CMK (cell line): ENCODE results near the gene CDH4.

ENCODE experiments used
- DNase-seq: peaks from one replicate; pipeline ENCODE4 v3.0.0-alpha.2; 2010; ENCODE audit warnings: low read depth

CDH4 gene

DNA sequence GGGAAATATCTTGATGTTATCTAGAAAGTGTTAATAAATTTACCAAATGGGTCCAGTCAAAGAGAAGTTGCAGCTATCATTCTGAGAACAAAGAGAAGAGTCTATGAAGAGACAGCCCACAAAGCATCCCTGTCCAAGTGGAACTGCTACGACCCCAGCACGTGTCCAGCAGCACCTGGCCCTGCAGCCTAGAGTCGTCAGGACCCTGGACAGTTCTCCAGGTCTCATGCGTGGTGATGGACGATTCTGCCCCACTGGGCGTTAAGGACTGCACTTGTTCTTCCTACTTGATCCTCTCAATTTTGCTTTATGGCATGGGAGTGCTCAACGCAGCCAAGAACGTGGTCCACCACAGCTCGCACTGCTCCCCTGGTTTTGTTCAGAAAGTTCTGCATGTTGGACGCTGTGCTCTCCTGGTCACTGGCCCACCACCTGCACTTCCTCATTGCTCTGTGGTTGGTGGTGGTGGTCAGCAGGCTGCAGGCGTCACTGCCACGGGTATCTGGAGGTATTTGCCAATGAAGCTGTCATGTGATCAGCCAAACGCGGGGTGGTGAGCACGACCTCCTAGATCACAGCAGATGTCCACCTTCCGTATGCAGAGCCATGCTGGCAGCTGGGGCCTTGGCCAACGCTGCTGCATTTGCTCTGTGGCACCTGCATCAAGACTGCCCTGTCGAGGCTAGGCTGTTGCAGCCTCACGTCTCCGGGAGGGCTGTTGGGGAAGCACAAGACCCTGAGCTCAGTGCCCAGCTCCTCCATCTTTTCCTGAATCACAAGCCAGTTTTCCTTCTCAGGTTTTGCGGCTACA lies 356.4 kb downstream of the CDH4 start:
- DNase-seq = no peak

DNA sequence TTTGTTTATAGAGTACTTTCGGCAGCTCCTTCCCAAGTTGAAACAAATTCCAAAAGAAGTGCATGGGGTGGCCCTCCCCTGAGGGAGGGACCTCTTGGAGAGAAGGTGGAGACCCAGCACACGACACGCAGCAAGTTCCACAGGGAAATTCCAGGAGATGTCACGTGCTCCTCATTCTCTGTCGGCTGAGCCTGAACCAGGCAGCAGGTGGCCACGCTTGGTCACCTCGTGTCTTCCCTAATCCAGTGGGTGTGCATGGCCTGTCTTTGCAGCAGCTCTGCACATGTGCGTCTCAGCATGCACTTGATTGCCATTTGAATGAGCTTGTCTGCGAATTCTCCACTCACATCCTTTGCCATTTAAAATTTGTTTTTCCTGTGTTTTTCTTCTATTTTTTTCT lies 357.4 kb downstream of the CDH4 start:
- DNase-seq = no peak

DNA sequence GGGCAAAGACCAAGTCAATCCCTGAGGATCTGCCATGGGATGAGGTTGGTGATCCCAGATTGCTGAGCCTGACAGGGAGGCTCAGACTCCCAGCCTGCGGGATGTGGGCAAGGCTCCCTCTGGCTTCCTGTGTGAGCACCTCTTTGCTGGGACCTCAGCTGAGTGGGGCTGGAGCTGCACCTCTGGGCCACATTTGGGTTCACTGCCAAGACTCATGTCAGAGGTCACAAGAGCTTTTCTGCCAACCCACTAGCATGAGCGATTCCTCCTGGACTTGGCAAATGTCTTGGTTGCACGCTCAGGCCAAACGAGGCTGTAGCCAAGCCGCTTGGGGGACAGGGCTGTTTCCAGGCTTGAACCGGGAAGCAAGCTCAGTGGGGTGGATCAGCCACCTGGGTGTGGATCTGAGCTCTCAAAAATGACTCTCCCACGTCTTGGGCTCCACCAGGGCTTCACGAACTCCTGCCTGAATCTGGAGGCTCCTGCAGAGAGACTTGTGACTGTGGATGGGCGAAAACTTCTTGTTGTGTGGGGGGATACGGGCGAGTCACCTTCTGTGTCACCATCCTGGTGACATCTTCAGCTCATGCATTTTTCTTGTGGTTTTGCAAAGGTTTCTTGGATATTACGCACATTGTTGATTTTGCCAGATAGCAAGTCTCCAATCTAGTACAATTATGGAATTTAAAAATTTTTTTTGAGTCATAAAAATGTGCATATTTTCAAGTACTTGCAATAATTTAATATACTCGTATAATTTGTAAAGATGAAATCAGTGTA lies 359.5 kb downstream of the CDH4 start:
- DNase-seq = no peak

DNA sequence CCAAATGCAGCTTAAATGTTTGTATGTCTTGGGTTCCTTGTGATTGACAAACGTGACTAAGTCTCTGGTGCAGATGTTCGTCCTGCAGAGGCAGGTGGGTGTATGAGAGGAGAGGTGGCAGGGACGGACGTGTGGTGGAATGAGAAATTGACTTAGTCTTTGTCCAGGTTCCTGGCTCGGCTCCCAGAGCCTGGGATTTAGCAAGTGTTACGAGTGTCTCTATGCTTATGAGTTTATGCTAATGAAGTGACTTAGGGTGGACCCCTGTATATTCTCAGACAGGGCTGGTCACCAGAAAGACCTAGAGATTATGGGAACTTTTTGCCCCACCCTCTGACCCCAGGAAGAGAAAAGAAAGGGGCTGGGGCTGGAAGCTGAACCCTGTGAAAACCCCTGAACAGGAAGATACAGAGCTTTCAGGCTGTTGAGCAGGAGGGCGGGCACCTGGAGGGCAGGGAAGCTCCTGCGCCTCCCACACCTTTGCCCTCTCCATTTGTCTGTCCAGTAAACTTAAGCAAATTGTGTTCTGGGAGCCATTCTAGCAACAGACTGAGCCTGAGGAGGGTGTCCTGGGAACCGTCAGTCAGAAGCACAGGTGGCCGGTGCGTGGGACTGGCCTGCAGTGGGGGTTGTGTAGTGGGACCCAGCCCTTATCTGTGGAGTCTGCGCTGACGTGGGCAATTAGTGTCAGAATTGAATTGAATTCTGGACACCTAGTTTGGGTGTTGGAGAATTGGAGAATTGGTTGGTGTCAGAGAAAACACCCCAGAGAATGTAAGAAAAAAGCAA lies 362.1 kb downstream of the CDH4 start:
- DNase-seq = no peak

DNA sequence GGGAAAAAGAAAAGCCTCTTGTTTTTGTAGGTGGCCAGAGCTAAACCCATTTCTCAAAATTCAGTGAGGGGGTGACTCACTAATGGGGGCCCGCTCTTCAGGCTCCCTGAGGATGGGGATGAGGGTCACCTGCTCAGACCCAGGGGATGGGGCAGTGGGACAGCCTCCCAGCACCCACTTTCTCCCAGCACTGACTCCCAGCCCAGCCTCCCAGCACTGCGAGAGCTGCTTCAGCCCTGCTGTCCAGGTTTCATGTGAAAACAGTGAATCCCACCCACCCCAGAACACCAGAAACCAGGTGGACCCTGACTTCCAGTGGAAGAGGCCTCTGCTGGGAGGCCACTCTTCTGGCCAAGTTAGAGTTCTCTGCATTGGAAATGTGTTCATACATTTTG lies 362.6 kb downstream of the CDH4 start:
- DNase-seq = no peak

DNA sequence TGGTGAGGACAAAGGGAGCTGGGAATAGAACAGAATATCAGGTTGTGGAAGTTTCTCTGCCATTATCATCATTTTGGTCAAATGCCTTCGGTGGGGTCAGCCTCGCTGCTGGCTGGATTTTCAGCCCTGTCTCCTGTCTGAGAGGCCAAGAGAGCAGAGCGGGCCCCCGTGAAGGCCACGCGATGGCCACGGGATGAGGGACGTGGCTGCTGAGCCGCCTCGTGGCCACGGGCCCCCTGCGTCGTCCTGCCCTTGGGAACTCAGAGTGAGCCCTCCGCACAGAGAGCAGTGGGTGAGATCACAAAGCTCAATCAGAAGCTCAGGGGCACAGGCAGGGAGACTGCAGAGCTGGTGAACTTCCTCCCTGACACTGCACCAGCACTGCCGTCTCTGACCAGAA lies 363.7 kb downstream of the CDH4 start:
- DNase-seq = no peak

DNA sequence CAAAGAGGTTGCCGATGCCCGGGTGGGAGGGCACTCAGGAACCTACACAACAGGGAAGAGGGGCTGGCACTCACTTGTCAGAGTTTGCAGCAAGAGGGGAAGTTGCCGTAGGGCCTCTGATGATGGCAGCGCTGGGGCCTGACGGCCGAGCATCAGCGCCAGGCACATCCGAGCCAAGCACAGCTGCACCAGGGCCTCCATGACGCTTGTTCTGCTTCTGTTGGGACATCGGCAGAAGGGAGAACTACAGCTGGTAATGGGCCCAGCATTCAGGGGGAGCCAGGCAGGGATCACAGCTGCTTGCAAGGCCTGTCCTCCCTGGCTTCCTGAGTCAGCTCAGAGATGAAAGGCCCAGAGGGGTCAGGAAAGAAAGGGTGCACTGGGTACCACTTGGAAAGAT lies 367.7 kb downstream of the CDH4 start:
- no peak for DNase-seq

DNA sequence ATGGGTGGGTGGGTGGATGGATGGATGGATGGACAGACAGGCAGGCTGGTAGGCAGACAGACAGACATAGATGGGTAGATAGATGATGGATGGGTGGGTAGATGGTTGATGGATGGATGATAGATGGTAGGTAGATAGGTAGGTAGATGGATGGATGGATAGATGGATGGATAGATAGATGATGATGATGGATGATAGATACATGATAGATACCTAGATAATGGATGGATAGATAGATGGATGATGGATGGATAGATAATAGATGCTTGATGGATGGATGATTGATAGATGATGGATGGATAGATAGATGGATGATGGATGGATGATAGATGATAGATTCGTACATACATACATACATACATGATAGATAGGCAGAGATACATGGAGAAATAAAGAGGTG lies 368.1 kb downstream of the CDH4 start:
- DNase-seq = no peak

DNA sequence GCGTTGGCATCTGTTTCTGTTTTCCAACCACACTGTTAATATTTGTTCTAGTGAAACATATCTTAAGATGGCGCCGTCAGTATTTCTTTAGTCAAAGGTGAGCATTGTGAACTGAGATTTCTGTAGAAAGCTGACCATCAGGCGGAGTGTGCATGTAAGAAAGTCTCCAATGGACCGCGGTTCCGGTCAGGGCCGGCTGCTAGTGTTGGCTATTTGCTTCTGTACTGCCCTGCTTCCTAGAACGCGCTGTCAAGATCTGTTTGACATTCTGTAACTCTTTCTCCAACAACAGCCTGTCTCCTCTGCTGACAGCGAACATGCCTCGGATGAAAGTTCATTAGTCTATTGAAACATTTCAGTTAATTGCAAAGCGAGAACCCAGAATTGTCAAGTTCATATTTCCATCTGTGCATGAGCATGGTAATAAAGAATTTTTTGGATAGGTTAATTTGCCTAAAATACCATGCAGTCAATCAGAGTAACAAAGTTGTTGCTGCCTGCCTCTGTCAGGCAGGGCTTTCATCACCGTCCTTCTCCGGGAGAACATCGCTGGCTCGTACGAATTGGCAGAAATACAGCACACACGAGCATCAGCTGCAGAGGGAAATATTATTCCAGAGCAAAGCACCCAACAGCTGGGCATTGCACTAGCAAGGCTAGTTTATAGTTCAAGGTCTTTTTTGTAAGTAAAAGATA lies 369.1 kb downstream of the CDH4 start:
- DNase-seq = no peak

DNA sequence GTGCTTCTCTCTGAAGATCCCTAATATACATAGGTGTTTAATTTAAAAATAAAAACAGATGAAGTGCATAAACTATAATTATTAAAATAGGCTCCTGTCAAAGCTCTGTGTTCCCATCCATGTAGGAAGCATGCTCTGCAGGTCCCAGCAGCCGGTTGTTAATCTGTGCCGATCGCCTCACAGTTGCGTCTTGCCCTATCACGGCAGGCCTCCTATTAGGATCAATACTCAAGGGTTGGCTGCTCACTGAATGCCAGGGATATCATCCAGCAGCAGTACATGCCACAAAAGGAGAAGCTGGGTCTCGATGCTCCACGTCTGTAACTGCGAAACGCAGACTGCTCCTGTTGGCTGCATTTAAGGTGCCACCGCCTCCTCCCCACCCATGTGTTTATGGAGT lies 369.8 kb downstream of the CDH4 start:
- no peak for DNase-seq

DNA sequence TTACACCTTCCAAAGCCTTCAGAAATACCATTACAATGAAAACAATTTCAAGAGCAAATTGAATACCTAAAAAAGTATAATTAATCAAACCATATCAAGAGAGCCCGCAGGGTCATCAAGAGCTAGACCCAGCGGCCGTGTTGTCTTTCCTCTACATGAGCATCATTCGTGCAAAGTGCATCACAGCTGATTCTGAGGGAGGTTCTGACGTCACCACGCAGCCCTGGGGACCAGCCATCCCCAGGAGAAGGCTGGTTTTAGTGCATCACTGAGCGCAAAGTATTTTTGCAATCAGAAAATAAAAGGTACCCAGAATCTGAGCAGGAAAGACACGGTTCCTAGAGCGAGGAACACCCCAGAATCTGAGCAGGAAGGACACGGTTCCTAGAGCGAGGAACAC lies 371.4 kb downstream of the CDH4 start:
- DNase-seq = no peak

DNA sequence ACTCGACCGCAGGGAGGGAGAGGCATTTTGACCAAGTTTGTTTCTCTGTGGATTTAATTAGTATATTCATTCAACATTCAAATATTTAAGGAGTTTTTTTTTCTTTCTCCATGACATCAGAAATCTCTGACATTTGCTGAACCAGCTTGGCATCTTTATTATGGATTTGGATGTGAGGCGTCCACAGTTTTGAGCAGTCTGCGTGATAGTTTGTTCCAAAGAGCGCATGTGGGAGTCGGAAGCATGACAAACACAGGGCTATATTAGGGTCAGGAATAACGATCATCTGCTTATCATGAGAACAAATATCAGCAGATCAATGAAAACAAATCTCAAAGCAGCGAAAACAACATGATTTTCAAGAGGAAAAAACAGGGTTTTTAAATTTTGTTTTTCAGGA lies 373.2 kb downstream of the CDH4 start:
- DNase-seq = no peak

DNA sequence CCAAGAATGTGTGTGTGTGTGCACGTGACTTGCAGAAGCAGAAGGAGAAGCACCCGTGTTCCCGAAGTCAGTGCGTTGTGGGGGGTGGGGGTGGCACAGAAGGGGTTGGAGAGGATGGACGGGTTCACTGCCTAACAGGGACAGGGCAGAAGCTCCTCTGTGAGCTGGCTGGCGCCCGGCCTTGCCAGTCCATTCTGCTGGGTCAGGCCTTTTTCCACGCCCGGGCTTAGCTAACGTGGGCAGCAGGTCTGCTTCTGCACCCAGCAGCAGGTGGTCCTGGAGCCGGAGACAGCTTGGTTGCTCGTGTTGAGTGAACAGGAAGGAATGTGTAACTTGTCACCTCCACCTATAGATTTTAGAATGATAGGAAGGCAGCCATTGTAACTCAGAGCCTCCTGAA lies 374.4 kb downstream of the CDH4 start:
- no peak for DNase-seq

DNA sequence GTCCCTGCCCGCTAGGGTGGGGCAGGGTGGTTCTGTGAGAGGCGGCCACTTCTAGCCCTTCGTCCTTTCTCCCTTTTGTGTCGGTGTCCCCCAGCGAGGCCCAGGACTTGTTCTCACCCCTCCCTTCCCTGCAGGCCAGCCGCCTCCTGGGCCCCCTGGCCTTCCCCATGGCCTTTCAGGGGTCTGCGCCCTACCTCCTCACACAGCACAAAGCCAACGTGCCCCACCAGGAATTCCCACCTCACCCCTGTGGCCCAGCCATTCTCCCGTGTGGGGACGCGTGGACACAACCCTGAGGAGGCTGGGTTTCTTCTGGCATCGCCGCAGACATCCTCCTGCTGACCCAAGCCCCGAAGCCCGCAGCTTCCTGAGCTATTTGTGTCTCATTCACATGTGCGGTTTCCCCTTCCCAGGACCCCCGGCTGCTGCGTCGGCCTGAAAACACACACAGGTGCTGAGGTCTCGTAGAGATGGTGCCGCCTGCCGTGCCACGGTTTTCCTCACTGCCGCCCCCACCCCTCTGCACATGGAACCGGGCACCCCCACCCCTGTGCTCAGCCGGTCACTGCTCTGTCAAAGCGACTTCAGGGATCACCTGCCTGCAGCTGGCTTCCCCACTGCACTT lies 375.8 kb downstream of the CDH4 start:
- no peak for DNase-seq

DNA sequence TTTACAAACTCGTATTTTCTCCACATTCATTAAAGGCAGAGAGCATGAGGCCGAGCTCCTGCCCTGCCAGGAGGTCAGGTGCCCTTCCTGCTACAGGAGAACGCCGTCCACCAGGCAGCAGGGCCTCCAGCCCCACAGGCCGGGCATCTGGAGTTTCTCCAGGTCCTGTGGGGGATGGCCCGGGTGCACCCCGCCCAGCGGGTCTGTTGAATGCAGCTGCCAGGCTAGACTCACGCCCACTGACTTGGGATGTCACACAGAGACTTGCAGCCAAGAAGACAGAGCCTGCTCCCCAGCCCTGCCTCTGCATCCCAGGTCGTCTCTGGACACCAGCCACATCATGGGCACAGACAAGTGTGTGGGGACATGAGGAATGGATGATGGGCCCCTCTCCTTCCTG lies 376.4 kb downstream of the CDH4 start:
- no peak for DNase-seq

DNA sequence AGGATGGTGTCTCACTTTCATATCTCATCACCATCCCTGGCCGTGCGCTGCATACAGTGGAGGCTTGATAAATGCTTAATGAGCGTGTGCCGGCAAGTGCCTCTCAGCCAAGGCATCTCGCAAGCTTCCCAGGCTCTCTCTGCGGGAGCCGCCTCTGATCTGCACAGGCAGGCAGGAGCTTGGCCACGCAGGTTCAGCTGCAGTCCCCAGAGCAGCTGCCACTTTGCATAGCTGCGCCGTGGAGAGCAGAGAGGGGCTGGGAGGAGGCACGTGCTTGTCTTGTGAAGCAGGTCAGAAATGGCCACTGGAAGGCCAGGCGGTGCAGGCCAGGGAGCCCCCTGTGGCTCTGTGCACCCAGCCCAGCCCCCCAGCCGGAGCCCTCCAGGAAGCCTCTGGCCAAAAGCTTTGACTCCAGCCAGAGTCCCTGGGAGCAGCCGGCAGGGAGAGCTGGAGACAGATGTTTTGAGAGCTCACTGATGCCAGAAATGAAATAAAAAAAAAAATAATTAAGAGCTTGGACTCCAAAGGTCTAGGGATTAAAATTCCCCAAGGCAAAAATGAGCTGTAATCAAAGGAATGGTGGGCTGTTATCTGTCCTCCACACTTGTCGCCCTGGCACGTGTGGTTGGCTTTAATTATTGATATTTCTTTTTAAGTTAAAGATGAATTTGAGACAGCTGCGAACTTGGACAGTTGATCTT lies 377.0 kb downstream of the CDH4 start:
- no peak for DNase-seq

DNA sequence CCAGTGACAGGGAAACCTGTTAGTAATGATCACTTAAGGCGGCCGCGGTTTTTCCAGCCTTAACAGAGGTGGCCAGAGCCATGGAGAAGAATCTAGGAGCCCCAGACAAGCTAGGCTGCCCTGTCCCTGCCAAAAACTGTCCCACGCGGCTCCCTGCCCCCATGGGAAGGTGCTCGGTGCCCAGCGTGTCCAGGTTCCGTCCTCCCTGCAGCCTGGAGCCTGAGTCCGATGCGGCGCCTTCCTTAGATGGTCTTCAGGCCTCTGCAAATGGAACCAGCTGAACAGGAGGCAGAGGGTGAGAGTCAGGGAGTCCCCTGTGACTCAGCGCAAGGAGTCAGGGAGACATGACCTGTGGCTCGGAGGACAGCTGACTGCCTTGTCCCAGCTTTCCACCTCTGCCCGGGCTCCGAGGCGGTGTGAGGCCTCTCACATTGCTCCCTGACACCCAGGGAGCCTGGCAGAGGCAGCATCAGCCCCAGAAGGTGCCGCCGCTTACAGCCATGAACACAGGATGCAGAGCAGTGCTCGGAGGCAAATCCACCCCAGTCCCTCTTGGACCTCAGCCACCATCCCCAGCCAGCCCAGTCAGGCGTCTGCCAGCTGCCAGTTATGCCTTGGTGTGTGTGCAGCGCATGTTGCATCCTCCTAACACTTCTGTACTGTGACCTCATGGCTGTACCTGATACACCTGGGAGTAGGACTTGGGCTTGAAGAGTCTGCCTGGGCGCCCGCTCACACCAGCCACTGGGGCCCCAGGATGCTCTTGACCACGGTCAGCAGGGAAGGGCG lies 377.7 kb downstream of the CDH4 start:
- no peak for DNase-seq

DNA sequence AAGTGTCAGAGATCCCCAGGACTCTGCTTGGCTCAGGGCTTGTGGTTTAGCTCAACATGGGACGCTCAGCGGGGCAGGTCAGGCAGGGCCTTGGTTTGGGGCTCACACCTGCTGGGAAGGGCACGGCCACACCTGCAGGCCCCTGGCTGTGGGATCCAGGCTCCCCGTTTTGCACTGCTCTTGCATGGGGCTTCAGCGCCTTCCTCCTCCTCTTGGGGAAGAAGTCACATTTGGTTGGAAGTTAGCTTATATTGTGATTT lies 378.3 kb downstream of the CDH4 start:
- no peak for DNase-seq

DNA sequence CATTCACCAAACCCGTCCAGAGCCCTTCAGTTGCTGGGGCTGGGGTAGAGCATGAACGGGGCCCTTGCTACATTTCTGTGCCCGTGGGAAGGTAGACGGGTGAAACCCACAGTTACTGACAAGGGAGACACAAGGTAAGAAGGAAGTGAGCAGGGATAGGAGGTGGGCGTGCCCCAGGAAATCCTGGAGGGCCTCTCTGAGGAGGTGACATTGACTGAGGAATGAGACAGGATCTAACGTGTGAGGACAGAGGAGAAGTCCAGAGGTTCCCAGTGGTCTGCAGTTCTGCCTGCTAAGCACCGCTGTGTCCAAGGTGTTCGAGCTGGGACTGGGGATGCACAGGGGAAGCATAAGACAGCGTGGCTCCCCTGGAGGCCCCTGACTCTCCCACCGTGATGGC lies 378.8 kb downstream of the CDH4 start:
- DNase-seq = no peak

DNA sequence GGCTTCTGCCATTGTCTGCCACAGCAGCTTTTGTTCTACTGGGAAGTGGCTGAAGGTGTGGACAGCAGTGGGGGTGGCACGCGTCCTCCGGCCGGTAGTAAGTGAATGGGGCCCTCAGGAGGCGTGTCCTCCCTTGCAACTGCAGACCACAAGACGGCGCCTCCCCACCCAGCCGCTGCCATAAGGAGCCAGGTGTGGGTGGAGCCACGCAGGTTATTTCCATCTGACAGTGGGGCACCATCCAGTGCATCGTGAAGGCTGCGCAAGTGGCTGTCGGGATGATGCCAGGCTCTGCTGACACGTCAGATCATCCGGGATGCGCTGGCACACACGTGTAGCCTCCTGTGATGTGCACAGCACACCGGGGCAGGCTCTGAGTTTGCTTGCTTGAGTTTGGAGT lies 379.7 kb downstream of the CDH4 start:
- DNase-seq = no peak

DNA sequence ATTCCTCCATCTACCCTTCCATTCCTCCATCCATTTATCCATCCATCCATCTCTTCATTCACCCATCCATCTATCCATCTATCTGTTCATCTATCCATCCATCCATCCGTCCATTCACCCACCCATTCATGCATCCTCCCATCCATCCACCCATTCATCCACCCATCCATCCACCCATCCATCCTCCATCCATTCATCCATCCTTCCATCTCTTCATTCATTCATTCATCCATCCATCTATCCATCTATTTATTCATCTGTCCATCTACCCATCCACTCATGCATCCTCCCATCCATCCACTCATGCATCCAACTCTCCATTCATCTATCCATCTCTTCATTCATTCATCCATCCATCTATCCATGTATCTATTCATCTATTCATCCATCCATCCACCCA lies 380.9 kb downstream of the CDH4 start:
- DNase-seq = no peak
